MM.1S (cell line): Measurements from ENCODE around the gene SMIM35.

Experiments used
- CTCF ChIP-seq: fragments of 300-600 bp; sonication (generic); IDR thresholded peaks from 2 replicates; pipeline ENCODE4 v1.5.1; 2016; ENCODE audit warnings: antibody characterized with exemption, low read length, mixed read lengths
- EZH2phosphoT487 ChIP-seq: fragments of 300-600 bp; sonication (generic); IDR thresholded peaks from 2 replicates; pipeline ENCODE4 v1.6.1; 2018; ENCODE audit warnings: antibody characterized with exemption, low read length

- TF ChIP-seq CTCF = no peak
- no peak for TF ChIP-seq EZH2phosphoT487
Measured at GRCh38 chr11:118057251-118058145, 29.3 kb downstream of the SMIM35 start.
